ENCODE results near the gene AGPAT2.

DNA sequence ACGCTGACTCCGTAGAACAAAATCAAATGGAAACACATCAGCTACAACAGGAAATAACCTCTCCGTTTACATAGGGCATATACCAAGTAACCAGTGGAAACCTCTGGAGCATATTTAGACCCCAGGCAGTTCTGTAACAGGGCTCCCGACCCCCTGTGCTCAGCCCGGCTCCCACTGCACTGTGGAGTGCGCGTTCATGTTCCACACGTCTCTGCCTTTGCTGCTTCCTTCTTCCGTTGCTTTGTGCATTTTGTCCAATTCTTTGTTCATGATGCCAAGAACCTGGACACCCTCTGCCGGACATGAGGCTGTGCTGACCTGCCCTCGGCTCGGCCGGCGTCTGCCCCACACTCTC, 5.9 kb upstream of the AGPAT2 start:
- TF ChIP-seq PPARA (CRISPR knock-in tag; IDR thresholded peaks at IDR 0.05; ENCODE audit: borderline replicate concordance) (no peak), SNAI2 (CRISPR knock-in tag; IDR thresholded peaks at IDR 0.05) (no peak), ZNF70 (CRISPR knock-in tag; IDR thresholded peaks at IDR 0.05) (no peak), CSDC2 (CRISPR knock-in tag; IDR thresholded peaks at IDR 0.05) (no peak), ZNF8 (CRISPR knock-in tag; IDR thresholded peaks at IDR 0.05) (no peak), BACH2 (CRISPR knock-in tag; IDR thresholded peaks at IDR 0.05; ENCODE audit: borderline replicate concordance) (no peak), RARB (CRISPR knock-in tag; IDR thresholded peaks at IDR 0.05) (no peak), ZFP3 (CRISPR knock-in tag; IDR thresholded peaks at IDR 0.05) (no peak), ZFP30 (CRISPR knock-in tag; IDR thresholded peaks at IDR 0.05) (no peak), ZNF565 (CRISPR knock-in tag; conservative IDR thresholded peaks at IDR 0.05; ENCODE audit: low read depth) (no peak)
- TF ChIP-seq, protein P1, sequence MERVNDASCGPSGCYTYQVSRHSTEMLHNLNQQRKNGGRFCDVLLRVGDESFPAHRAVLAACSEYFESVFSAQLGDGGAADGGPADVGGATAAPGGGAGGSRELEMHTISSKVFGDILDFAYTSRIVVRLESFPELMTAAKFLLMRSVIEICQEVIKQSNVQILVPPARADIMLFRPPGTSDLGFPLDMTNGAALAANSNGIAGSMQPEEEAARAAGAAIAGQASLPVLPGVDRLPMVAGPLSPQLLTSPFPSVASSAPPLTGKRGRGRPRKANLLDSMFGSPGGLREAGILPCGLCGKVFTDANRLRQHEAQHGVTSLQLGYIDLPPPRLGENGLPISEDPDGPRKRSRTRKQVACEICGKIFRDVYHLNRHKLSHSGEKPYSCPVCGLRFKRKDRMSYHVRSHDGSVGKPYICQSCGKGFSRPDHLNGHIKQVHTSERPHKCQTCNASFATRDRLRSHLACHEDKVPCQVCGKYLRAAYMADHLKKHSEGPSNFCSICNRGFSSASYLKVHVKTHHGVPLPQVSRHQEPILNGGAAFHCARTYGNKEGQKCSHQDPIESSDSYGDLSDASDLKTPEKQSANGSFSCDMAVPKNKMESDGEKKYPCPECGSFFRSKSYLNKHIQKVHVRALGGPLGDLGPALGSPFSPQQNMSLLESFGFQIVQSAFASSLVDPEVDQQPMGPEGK (CRISPR knock-in tag; IDR thresholded peaks at IDR 0.05; ENCODE audit: borderline replicate concordance): no peak
- TF ChIP-seq, protein P2, sequence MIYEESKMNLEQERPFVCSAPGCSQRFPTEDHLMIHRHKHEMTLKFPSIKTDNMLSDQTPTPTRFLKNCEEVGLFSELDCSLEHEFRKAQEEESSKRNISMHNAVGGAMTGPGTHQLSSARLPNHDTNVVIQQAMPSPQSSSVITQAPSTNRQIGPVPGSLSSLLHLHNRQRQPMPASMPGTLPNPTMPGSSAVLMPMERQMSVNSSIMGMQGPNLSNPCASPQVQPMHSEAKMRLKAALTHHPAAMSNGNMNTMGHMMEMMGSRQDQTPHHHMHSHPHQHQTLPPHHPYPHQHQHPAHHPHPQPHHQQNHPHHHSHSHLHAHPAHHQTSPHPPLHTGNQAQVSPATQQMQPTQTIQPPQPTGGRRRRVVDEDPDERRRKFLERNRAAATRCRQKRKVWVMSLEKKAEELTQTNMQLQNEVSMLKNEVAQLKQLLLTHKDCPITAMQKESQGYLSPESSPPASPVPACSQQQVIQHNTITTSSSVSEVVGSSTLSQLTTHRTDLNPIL (CRISPR knock-in tag; IDR thresholded peaks at IDR 0.05; ENCODE audit: low read depth): no peak

All from SK-N-SH treated with all-trans-retinoic acid at 6 μM for 48 hours (cell line).